AG08395 (cell line): ENCODE results near the gene DCAF16.
"Not testable (repeated sequence)": the region's sequence is repeated elsewhere in the genome, so short reads cannot be mapped to it uniquely, and the experiment has no call there.

Experiments used
- DNase-seq: peaks from one replicate; pipeline ENCODE4 v3.0.0; 2012; ENCODE audit warnings: mixed read lengths, low spot score

The DCAF16 gene

GRCh38 chr4:17810260-17811077 is at the start of gene DCAF16, which contains the start of gene NCAPG:
Gene DCAF16, minus strand, starts transcription at chr4:17810757. Its CDS starts 6,616 bp downstream, at chr4:17804141.
Gene NCAPG, plus strand, starts transcription at chr4:17810979. Its CDS starts 99 bp downstream, at chr4:17811078.
- DNase-seq, result peak; percentile 99

- no peak for DNase-seq
Observed at GRCh38 chr4:17859793-17860406, 49.3 kb upstream of the DCAF16 start.

- no peak for DNase-seq
Observed at GRCh38 chr4:17854036-17854435, 43.5 kb upstream of the DCAF16 start.

- DNase-seq, result no peak
Observed at GRCh38 chr4:17851959-17852358, 41.4 kb upstream of the DCAF16 start.

GRCh38 chr4:17850295-17850694 is 39.7 kb upstream of the DCAF16 start:
- DNase-seq, result not testable (repeated sequence)

- DNase-seq, result no peak
Observed at GRCh38 chr4:17846266-17846665, 35.7 kb upstream of the DCAF16 start.

- no peak for DNase-seq
Observed at GRCh38 chr4:17823871-17824669, 13.5 kb upstream of the DCAF16 start.

GRCh38 chr4:17817027-17817426 is 6.5 kb upstream of the DCAF16 start:
- DNase-seq, result peak; percentile 54

- no peak for DNase-seq
Observed at GRCh38 chr4:17816142-17816541, 5.6 kb upstream of the DCAF16 start.

GRCh38 chr4:17814140-17814539 is 3.6 kb upstream of the DCAF16 start:
- no peak for DNase-seq

- DNase-seq, result no peak
Observed at GRCh38 chr4:17812801-17813200, 2.2 kb upstream of the DCAF16 start.

GRCh38 chr4:17812125-17812524 is 1.6 kb upstream of the DCAF16 start:
- no peak for DNase-seq

GRCh38 chr4:17811078-17811603 is 584 bp upstream of the DCAF16 start:
- DNase-seq, result peak; percentile 2

- no peak for DNase-seq
Observed at GRCh38 chr4:17809667-17810066, 890 bp downstream of the DCAF16 start.

- DNase-seq, result peak; percentile 7
Observed at GRCh38 chr4:17807446-17807845, 3.1 kb downstream of the DCAF16 start.

- DNase-seq, result no peak
Observed at GRCh38 chr4:17805580-17806155, 4.9 kb downstream of the DCAF16 start.

- no peak for DNase-seq
Observed at GRCh38 chr4:17797808-17798207, 12.7 kb downstream of the DCAF16 start.

GRCh38 chr4:17794730-17795129 is 15.8 kb downstream of the DCAF16 start:
- no peak for DNase-seq

GRCh38 chr4:17788956-17789355 is 21.6 kb downstream of the DCAF16 start:
- no peak for DNase-seq

- DNase-seq, result no peak
Observed at GRCh38 chr4:17787315-17787714, 23.2 kb downstream of the DCAF16 start.

- DNase-seq, result no peak
Observed at GRCh38 chr4:17786567-17786966, 24.0 kb downstream of the DCAF16 start.

GRCh38 chr4:17785858-17786257 is 24.7 kb downstream of the DCAF16 start:
- no peak for DNase-seq
